CD4-positive, CD25-positive, alpha-beta regulatory T cell (primary cell): ENCODE data around the gene CCDC81. TPM values are rescaled to one million over a fixed set of nuclear protein-coding genes. Genes with fewer than 3 reads are reported as not detected.

Experiments used
- ATAC-seq, 2 donors: fragments of 150-1000 bp; cut with Tn5 transposase; one replicate each; pipeline ENCODE4 v1.10.0; 2021; ENCODE audit warnings: low read depth in 2 of 2, moderate number of reproducible peaks in 2 of 2, moderate library complexity in 1 of 2
- DNase-seq, 3 donors: peaks; one replicate each; pipeline versions ENCODE4 v3.0.0 to v3.0.0-alpha.2; 2012 to 2022; ENCODE audit warnings: mixed read lengths in 1 of 3
- H3K27ac ChIP-seq: one replicate; pipeline ENCODE4 v1.7.0; 2013; ENCODE audit warnings: mild to moderate bottlenecking, low read length; ENCODE audit not compliant: insufficient read depth, poor library complexity, severe bottlenecking
- H3K27me3 ChIP-seq: one replicate; pipeline ENCODE4 v1.7.0; 2013; ENCODE audit warnings: low read length; ENCODE audit not compliant: control insufficient read depth, insufficient read depth
- H3K36me3 ChIP-seq: one replicate; pipeline ENCODE4 v1.7.0; 2013; ENCODE audit warnings: mild to moderate bottlenecking, low read length, moderate library complexity; ENCODE audit not compliant: control insufficient read depth, insufficient read depth
- H3K4me1 ChIP-seq: 2 replicates; pipeline ENCODE4 v1.7.0; 2013; ENCODE audit warnings: mild to moderate bottlenecking, low read length; ENCODE audit not compliant: insufficient read depth, control insufficient read depth, poor library complexity, severe bottlenecking
- H3K4me3 ChIP-seq: one replicate; pipeline ENCODE4 v1.7.0; 2013; ENCODE audit warnings: low read depth, mild to moderate bottlenecking, low read length, moderate library complexity
- H3K9me3 ChIP-seq, 2 experiments: 1 replicate in 1 of 2; 2 replicates in 1 of 2; pipeline ENCODE4 v1.7.0; 2013; ENCODE audit warnings: low read length in 2 of 2, mild to moderate bottlenecking in 1 of 2, moderate library complexity in 1 of 2; ENCODE audit not compliant: control insufficient read depth in 2 of 2
- H3K27ac Mint-ChIP-seq, 3 donors: one replicate each; pipeline ENCODE4 v1.8.0; 2020 to 2022; ENCODE audit warnings: mild to moderate bottlenecking in 3 of 3, mixed read lengths in 3 of 3, moderate library complexity in 2 of 3
- H3K27me3 Mint-ChIP-seq: one replicate; pipeline ENCODE4 v1.8.0; 2022; ENCODE audit warnings: mild to moderate bottlenecking, mixed read lengths
- H3K36me3 Mint-ChIP-seq: one replicate; pipeline ENCODE4 v1.8.0; 2020; ENCODE audit warnings: mixed read lengths
- H3K4me1 Mint-ChIP-seq, 4 donors: one replicate each; pipeline ENCODE4 v1.8.0; 2020 to 2022; ENCODE audit warnings: mixed read lengths in 4 of 4, mild to moderate bottlenecking in 1 of 4
- H3K4me3 Mint-ChIP-seq, 4 donors: one replicate each; pipeline ENCODE4 v1.8.0; 2020 to 2022; ENCODE audit warnings: mild to moderate bottlenecking in 4 of 4, mixed read lengths in 4 of 4, moderate library complexity in 3 of 4
- H3K9me3 Mint-ChIP-seq, 7 donors: one replicate each; pipeline ENCODE4 v1.8.0; 2020 to 2022; ENCODE audit warnings: mixed read lengths in 7 of 7, mild to moderate bottlenecking in 3 of 7, moderate library complexity in 2 of 7
- polyA plus RNA-seq, 4 donors: library from polyadenylated mRNA; unstranded; fragments of 300-500 nt; fragmentation: Illumina TruSeq; gene quantifications; one replicate each; pipeline ENCODE4 v1.2.3, GENCODE V29; 2021
- total RNA-seq: library from RNA; stranded (reverse); gene quantifications from one replicate; pipeline ENCODE4 v1.2.3, GENCODE V29; 2022

CCDC81 gene
- total and polyA plus RNA-seq, 5 donors from 2014 or later = 0.96 TPM; not detected in 4

DNA sequence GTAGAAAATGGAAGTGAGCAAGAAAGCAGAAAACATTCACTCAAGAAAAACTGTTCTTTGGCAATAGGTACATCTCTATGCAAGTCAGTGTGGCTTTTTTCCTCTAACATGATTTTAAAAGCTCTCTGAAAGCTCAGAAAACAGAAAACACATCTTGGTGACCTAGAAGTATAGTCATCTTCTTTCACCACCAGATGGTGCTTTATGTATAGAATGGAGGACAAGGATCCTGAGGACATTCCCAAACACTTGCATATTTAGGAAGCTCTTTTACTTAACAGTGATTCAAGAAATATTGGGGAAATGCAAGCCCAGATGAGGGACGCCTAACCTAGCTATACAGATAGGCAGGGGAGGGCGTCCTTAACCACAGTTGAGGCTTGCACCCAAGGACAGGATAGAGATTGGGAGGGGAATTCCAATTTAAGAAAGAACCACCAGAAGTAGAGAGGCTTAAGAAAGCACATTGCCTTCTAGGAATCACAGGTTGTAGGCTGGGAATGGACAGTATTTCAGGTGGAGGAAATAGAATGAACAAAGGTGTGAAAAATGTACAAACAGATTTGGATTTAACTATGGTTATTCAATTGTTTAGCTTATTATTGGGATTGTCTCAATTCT is 13.8 kb upstream of the CCDC81 start:
- DNase-seq (no peak), ATAC-seq (no peak)
- Histone ChIP-seq H3K4me1 (no peaks in the 10 kb centered on the region), H3K4me3 (no peak overlapping the region), H3K36me3 (no peaks in the 10 kb centered on the region), H3K27ac (no peak overlapping the region), H3K27me3 (no peaks in the 10 kb centered on the region), H3K9me3 (peaks cover 0 to 4% of the 10 kb centered on the region in 2 experiments)
- no peak overlapping the region for H3K27ac Mint-ChIP-seq
- H3K36me3 Mint-ChIP-seq = peaks cover 5% of the 10 kb centered on the region
- peaks cover 0 to 8% (median 0%) of the 10 kb centered on the region in 7 donors for H3K9me3 Mint-ChIP-seq
- no peak overlapping the region for H3K4me3 Mint-ChIP-seq
- no peaks in the 10 kb centered on the region for H3K4me1 Mint-ChIP-seq
- peaks cover 10% of the 10 kb centered on the region for H3K27me3 Mint-ChIP-seq

DNA sequence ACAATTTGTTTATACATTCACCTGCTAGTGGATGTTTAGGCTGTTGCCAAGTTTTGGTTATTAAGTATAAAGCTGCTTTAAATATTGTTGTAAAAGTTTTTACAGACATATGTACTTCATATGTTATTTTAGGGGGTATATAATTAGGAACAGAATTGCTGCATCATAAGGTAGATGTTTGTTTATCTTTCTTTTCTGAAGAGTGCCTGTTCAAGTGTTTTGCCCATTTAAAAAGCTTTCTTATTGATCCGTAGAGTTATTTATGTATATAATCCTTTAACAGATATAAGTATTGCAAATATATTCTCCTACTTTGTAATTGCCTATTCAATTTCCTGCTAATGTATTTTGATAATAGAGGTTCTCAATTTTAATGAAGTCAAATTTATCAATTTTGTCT is 11.3 kb upstream of the CCDC81 start:
- peaks cover 0 to 4% of the 10 kb centered on the region in 2 experiments for H3K9me3 ChIP-seq
- no peaks in the 10 kb centered on the region for H3K27me3 ChIP-seq
- H3K4me3 ChIP-seq = no peak overlapping the region
- H3K4me1 ChIP-seq = no peaks in the 10 kb centered on the region
- Mint-ChIP-seq H3K27me3 (peaks cover 7% of the 10 kb centered on the region), H3K9me3 (peaks cover 0 to 8% (median 0%) of the 10 kb centered on the region in 7 donors), H3K4me3 (no peak overlapping the region), H3K4me1 (no peaks in the 10 kb centered on the region), H3K27ac (no peak overlapping the region), H3K36me3 (no peaks in the 10 kb centered on the region)
- ATAC-seq (no peak), DNase-seq (no peak)
- H3K36me3 ChIP-seq = no peaks in the 10 kb centered on the region
- no peak overlapping the region for H3K27ac ChIP-seq

DNA sequence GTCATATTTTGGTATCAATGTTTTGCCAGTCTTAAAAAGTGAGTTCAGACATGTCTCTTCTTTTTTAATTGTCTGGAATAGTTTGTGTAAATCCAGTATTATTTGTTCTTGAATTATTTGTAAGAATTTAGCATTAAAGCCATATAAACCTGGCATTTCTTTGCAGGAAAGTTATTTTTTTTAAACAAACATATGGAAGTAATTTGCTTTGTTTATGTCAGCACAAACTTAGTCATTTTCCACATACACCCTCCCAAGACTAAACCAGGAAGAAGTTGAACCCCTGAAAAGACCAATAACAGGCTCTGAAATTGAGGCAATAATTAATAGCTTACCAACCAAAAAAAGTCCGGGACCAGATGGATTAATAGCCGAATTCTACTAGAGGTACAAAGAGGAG is 9.1 kb upstream of the CCDC81 start:
- H3K4me1 ChIP-seq = no peaks in the 10 kb centered on the region
- no peak overlapping the region for H3K4me3 ChIP-seq
- ATAC-seq (no peak), DNase-seq (no peak)
- Mint-ChIP-seq H3K27ac (no peak overlapping the region), H3K4me3 (no peak overlapping the region), H3K4me1 (no peaks in the 10 kb centered on the region), H3K9me3 (peaks cover 0 to 8% (median 0%) of the 10 kb centered on the region in 7 donors), H3K27me3 (peaks cover 4% of the 10 kb centered on the region), H3K36me3 (no peaks in the 10 kb centered on the region)
- H3K36me3 ChIP-seq = no peaks in the 10 kb centered on the region
- H3K27ac ChIP-seq = no peak overlapping the region
- peaks cover 0 to 4% of the 10 kb centered on the region in 2 experiments for H3K9me3 ChIP-seq
- H3K27me3 ChIP-seq = no peaks in the 10 kb centered on the region

DNA sequence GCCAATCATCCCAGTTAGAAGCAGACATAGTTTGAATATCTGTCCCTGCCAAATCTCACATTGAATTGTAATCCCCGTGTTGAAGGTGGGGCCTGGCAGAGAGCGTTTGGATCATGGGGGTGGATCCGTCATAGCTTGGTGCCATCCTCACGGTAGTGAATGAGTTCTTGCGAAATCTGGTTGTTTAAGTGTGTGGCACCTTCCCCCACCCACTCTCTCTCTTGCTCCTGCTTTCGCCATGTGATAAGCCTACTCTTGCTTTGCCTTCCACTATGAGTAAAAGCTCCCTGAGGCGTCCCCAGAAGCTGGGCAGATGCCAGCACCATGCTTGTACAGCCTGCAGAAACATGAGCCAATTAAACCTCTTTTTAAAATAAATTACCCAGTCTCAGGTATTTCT is 5.0 kb upstream of the CCDC81 start:
- Histone ChIP-seq H3K27me3 (no peaks in the 10 kb centered on the region), H3K4me3 (no peak overlapping the region), H3K36me3 (no peaks in the 10 kb centered on the region), H3K4me1 (no peaks in the 10 kb centered on the region), H3K9me3 (no peaks in the 10 kb centered on the region), H3K27ac (no peak overlapping the region)
- Mint-ChIP-seq H3K27me3 (peaks cover 10% of the 10 kb centered on the region), H3K4me3 (no peak overlapping the region), H3K9me3 (no peaks in the 10 kb centered on the region), H3K27ac (no peak overlapping the region), H3K4me1 (no peaks in the 10 kb centered on the region), H3K36me3 (no peaks in the 10 kb centered on the region)
- no peak for DNase-seq
- no peak for ATAC-seq

DNA sequence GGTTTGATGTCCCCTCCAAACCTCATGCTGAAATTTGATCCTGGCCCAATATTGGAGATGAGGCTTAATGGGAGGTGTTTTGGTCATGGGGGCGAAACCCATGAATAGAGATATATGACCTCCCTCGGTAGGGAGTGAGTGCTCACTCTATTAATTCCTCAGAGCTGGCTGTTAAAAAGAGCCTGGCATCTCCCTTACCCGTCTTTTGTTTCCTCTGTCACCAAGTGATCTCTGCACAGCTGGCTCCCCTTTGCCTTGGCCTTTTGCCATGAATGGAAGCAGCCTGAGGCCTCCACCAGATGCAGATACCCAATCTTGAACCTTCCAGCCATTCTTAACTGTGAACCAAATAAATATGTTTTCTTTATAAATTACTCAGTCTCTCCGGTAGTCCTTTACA is 4.5 kb upstream of the CCDC81 start:
- no peak for DNase-seq
- H3K27ac ChIP-seq = no peak overlapping the region
- Mint-ChIP-seq H3K4me1 (no peaks in the 10 kb centered on the region), H3K27ac (no peak overlapping the region), H3K4me3 (no peak overlapping the region), H3K9me3 (no peaks in the 10 kb centered on the region), H3K27me3 (peaks cover 10% of the 10 kb centered on the region), H3K36me3 (no peaks in the 10 kb centered on the region)
- H3K36me3 ChIP-seq = no peaks in the 10 kb centered on the region
- H3K4me3 ChIP-seq = no peak overlapping the region
- H3K4me1 ChIP-seq = no peaks in the 10 kb centered on the region
- H3K9me3 ChIP-seq = no peaks in the 10 kb centered on the region
- ATAC-seq = no peak
- H3K27me3 ChIP-seq = no peaks in the 10 kb centered on the region

DNA sequence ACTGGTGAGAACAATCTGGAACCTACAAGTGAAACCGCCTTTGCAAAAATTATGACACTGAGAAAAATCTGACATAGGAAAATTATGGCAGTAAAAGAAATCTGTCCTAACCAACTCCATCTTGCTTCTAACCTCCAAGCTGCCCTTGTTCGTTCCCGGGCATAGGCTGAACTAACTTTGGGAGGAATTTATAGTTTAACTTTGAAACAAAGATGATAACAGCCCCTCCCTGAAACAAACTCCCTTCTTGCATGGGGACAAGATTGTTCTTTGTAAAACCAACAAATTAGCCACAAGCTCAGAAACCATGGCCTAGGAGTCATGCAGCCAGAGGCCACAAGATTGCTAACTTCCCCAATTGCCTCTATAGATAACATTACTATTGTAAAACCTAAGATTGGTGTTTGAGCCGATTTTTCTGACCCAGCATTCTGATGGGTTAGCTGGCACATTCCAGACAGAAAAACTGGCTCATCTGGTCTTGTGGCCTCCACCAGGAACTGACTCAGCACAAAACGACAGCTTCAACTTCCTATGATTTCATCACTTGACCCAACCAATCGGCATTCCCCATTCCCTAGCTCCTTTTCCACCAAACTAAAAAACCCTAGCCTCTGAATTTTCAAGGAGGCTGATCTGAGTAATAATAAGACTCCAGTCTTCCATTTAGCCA is 3.6 kb upstream of the CCDC81 start:
- no peaks in the 10 kb centered on the region for H3K27me3 ChIP-seq
- DNase-seq (no peak), ATAC-seq (no peak)
- H3K27me3 Mint-ChIP-seq = peaks cover 10% of the 10 kb centered on the region
- no peak overlapping the region for H3K4me3 ChIP-seq
- no peaks in the 10 kb centered on the region for H3K4me1 ChIP-seq
- H3K27ac Mint-ChIP-seq = no peak overlapping the region
- H3K36me3 Mint-ChIP-seq = no peaks in the 10 kb centered on the region
- H3K9me3 Mint-ChIP-seq = no peaks in the 10 kb centered on the region
- H3K4me3 Mint-ChIP-seq = no peak overlapping the region
- H3K27ac ChIP-seq = no peak overlapping the region
- H3K4me1 Mint-ChIP-seq = no peaks in the 10 kb centered on the region
- H3K9me3 ChIP-seq = no peaks in the 10 kb centered on the region
- no peaks in the 10 kb centered on the region for H3K36me3 ChIP-seq

DNA sequence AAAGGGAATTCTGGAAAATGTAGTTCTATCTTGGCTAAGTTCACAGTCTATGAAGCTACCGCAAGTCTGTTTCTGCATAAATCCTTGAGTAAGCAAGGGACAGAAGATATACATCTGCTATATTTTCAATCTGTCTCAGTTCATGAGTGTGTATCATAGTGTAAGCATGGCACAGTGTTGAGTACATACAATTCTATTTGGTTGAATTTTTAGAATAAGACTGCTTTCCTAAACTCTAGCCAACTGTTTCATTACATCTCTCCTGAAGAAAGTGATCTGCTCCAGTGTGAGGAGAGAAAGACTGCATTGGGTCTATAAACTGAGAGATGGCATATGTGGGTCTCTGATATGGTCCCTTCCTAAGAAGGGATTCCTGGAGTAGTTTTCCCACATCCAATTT is 2.6 kb upstream of the CCDC81 start:
- H3K4me3 ChIP-seq = no peak overlapping the region
- Mint-ChIP-seq H3K4me3 (no peak overlapping the region), H3K9me3 (peaks cover 0 to 1% (median 0%) of the 10 kb centered on the region in 7 donors), H3K27me3 (peaks cover 6% of the 10 kb centered on the region), H3K36me3 (no peaks in the 10 kb centered on the region), H3K4me1 (no peaks in the 10 kb centered on the region), H3K27ac (no peak overlapping the region)
- H3K9me3 ChIP-seq = no peaks in the 10 kb centered on the region
- H3K27ac ChIP-seq = no peak overlapping the region
- H3K4me1 ChIP-seq = no peaks in the 10 kb centered on the region
- no peak for DNase-seq
- no peaks in the 10 kb centered on the region for H3K27me3 ChIP-seq
- no peaks in the 10 kb centered on the region for H3K36me3 ChIP-seq
- no peak for ATAC-seq

DNA sequence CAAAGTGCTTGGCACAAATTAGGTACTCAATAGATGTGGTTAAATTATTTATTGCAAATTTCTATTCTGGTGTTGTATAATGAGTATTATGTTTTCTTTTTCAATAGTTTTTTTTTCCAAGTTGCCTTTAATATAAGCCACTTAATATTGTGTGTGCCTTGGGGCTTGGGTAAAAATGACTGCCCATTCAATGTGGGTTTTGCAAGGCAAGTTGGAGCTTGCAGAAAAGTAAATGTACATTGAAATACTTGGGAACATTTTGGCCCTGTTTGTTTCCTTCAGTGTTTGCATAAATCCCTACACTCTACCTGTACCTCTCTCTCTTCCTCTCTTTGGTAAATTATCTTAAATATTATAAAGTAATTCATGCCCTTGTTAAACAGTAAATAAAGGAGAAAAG is 2.1 kb upstream of the CCDC81 start:
- no peaks in the 10 kb centered on the region for H3K36me3 Mint-ChIP-seq
- H3K36me3 ChIP-seq = no peaks in the 10 kb centered on the region
- ATAC-seq = no peak
- H3K9me3 Mint-ChIP-seq = peaks cover 0 to 1% (median 0%) of the 10 kb centered on the region in 7 donors
- no peaks in the 10 kb centered on the region for H3K4me1 Mint-ChIP-seq
- no peak overlapping the region for H3K4me3 Mint-ChIP-seq
- H3K9me3 ChIP-seq = no peaks in the 10 kb centered on the region
- H3K27ac Mint-ChIP-seq = no peak overlapping the region
- no peaks in the 10 kb centered on the region for H3K4me1 ChIP-seq
- DNase-seq = no peak
- H3K4me3 ChIP-seq = no peak overlapping the region
- H3K27me3 Mint-ChIP-seq = peaks cover 6% of the 10 kb centered on the region
- no peaks in the 10 kb centered on the region for H3K27me3 ChIP-seq
- no peak overlapping the region for H3K27ac ChIP-seq
